ENCODE results near the gene MACROD2.

MACROD2 gene

GRCh38 chr20:15818651-15819071 lies 1823.3 kb downstream of the MACROD2 start:
- no peak for DNase-seq (ENCODE audit: low read depth)

DNA sequence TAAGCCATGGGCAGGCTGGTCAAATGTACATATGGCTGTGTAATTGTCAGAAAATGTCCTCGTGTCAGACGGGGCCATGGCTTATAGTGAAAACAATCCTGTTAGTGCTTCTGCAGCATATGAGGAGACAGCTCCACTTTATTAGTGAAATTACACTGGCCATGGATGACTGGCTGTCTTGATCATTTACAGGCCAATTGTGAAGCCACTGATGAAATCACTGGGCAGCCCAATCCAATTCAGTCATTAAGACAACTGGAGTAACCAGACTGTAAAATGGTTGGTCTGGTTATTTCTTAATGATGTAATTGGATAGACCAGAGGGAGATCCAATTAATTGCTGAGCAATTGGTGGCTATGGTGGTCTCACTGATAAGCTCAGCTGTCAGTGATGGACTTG lies 1828.4 kb downstream of the MACROD2 start:
- no peak for DNase-seq (ENCODE audit: low read depth)

DNA sequence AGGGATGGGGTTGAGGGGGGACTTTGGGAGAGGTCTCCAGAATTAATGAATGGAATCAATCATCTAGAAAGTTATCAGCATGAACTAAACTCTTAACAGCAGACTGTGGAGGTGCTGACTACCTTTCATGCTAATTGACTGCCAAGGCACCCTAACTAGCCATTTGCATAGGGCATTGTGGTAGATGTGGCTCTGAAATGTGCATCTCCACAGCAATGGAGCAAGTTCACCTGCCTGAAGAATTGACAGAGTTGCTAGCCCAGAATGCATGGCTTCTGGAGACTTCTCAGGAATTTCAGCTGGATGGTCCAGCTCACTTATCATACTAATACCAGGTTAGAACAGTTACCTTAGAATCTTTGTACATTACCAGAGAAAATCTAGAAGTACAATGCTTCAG lies 1832.3 kb downstream of the MACROD2 start:
- DNase-seq (ENCODE audit: low read depth), result no peak

DNA sequence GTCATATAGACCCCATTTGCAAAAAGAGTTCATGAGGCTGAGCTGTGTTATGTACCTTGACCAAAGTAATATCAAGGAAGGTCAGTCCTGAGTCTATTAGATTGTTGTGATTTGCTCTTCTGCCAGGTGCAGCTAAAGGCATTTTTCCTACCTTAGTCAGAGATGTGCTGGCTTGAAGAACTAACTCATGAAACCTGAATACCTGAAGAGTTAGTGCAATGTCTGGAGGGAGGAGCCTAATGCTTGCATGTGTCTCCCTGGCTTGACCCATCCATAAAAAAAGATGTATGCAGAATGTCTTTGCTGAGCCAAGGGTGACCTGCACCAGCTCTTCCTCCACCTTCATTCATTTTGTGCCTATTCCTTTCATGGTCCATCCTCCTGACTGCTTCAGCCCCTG lies 1835.9 kb downstream of the MACROD2 start:
- no peak for DNase-seq (ENCODE audit: low read depth)

GRCh38 chr20:15832512-15832911 lies 1837.2 kb downstream of the MACROD2 start:
- DNase-seq (ENCODE audit: low read depth), result no peak

DNA sequence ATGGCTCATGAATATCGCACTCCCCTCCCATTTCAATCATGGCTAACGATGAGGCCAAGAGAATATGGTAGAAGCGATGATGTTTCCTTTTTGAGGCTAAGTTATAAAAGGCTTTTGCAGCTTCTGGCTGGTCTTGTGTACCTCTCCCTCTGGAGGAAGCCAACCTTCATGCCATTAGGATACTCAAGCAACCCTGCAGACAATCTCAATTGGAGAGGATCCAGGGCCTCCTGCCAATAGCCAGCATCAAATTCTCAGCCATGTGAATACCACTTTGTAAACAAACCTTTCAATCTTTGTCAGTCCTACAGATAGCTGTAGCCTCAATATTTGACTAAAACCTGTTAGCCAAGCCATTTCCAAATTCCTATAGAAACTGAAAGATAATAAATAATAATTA lies 1839.5 kb downstream of the MACROD2 start:
- no peak for DNase-seq (ENCODE audit: low read depth)

- DNase-seq (ENCODE audit: low read depth), result no peak
Observed at GRCh38 chr20:15835811-15836210, 1840.5 kb downstream of the MACROD2 start.

DNA sequence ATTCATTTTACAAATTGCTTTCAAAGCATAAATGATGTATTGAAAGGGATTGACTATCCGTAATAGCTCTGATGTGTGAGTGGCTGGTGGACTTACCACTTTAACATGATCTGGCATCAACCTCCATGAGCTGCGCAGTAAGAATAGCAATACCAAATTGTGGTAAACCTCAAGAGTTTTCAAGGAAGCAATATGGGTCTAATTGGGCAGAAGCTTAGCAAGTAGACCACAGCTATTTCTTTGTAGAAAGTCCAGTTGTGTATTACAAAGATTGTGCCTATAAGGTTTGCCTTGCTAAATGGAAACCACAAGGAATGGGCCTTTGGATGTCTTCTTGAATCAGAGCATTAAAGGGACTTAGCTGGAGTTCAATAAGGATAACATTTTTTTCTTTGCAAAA lies 1841.3 kb downstream of the MACROD2 start:
- peak; percentile 67 for DNase-seq (ENCODE audit: low read depth)

DNA sequence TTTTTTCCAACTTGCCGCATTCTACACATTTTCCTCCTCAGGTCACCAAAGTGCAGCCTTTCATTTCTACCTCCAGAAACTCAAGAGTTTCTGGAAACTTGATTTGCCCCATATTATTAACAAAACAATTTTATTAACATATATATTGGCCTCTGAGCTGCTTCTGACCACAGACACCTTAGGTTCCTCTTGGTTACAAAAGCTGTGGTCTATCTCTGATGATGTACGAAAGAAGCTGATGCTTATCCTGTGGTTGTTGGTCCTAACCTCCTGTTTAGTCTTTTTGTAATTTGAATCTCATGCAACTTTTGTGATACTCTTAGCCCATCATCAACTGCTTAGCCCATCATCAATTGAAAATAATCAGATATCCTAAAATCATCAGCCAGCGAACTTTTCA lies 1842.2 kb downstream of the MACROD2 start:
- DNase-seq (ENCODE audit: low read depth), result no peak

DNA sequence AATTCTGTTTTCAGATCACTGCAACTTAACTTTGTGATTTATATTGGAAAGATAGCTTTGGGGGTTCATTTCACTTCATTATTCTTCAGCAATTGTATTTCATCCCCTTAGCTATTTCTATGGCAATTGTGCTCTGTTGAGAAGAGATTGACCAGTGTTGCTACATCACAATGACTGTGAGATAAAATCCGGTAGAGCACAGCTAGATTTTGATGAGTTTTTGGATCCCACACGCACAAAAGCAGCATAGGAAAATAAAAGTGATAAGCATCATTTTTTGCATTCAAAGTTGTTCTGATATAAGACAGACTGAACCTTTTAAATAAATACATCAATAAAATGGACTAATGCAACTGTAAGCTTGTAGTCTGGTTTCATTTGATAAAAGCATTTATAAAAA lies 1843.2 kb downstream of the MACROD2 start:
- no peak for DNase-seq (ENCODE audit: low read depth)

- DNase-seq (ENCODE audit: low read depth), result no peak
Observed at GRCh38 chr20:15840636-15841301, 1845.5 kb downstream of the MACROD2 start.

DNA sequence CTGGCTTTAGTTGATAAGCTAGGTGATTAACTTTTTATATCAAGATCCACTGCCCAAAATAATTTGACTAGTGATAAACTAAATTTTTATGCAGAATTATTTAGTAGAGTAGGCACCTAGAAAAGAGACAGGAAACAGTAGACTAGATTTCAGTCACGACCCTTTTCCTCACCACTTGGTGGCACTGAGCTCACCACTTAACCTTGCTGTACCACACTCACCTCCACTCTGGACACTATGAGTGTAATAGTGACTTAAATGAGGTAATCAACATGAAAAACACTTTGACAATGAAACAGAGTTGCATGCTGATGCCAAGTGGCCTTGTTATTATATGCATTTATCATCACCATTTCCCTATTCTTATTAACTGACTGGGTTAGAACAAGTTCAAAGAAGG lies 1847.6 kb downstream of the MACROD2 start:
- no peak for DNase-seq (ENCODE audit: low read depth)

DNA sequence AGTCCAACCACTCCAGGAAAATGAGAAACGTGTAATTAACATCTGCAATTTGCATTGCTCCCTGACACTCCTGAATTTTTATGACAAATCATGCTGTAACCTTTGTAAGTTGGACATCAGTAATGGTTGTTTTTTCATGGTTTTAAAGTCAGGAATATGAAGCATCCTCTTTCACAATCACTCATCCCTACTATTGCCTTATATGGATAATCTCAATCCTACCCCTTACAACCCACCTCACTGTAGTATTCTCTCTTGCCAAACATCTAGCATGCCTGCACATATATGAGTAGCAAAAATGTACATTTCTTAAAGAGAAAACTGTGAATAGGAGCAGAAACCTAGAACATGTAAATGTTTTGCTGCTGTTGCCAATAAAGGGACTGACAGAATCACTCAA lies 1848.5 kb downstream of the MACROD2 start:
- DNase-seq (ENCODE audit: low read depth), result no peak

GRCh38 chr20:15847196-15847784 lies 1852.0 kb downstream of the MACROD2 start:
- DNase-seq (ENCODE audit: low read depth), result no peak

DNA sequence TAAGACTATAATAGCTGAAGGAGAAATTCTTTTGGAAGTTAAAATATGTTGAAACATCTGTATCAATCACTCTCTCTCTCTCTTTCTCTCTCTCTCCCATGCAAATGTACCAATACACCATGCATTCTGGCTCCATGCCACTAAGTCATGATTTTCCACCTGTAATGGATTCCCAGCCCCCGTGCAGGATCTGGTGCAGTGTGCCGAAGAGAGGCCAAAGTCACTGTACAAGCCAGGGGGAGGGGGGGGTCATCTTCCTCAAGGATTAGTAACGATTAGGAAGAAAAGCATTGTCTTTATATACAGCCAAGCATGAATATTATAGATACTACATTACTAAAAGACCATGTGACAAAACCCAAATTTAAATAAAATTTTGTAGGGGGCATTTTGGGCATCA lies 1852.8 kb downstream of the MACROD2 start:
- no peak for DNase-seq (ENCODE audit: low read depth)

GRCh38 chr20:15848995-15849610 lies 1853.8 kb downstream of the MACROD2 start:
- DNase-seq (ENCODE audit: low read depth), result no peak

DNA sequence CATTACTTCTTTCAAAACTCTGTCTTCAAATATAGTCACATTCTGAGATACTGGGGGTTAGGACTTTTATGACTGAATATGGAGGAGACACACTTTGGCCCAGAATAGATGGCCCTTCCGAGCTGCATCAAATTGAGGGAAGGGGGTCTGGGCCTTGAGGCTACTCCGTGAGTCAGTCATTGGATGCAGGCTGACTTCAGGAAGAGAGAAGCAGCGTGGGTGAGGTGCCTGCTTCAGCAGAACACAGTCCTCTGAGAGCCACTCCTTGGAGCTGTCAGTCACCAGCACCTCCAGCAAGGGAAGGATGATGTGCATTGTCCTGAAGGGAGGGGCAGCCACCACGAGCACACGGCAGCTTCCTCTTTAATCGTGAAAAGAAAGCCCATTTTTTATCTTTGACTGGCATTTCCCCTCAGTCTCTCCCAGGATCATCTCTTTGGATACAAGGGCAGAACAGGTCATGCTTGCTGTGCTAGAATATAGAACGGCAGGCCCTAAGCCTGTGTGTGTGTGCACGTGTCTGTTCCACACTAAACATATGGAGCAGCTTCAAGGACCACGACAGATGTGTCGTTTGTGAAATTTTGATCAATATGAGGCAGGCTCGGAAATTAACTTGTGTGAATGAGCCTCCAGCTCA lies 1856.4 kb downstream of the MACROD2 start:
- DNase-seq (ENCODE audit: low read depth), result no peak

DNA sequence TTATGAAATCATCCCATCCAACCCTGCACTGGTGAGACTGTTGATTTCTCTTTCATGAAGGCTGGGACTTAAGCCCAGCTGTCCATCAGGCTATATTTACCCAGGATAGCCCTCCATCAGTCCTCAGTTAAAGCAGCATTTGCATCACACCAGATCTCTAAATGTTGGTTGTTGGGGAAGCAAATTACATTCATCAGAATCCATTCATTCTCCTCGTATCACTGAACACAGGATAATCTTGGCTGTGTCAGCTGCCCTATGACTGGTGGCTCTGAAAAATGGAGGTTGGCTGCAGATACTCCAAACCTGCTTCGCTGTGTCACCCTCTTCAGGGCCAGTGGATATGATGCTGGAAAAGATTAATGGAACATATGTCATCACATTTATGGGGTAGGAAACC lies 1859.6 kb downstream of the MACROD2 start:
- no peak for DNase-seq (ENCODE audit: low read depth)

DNA sequence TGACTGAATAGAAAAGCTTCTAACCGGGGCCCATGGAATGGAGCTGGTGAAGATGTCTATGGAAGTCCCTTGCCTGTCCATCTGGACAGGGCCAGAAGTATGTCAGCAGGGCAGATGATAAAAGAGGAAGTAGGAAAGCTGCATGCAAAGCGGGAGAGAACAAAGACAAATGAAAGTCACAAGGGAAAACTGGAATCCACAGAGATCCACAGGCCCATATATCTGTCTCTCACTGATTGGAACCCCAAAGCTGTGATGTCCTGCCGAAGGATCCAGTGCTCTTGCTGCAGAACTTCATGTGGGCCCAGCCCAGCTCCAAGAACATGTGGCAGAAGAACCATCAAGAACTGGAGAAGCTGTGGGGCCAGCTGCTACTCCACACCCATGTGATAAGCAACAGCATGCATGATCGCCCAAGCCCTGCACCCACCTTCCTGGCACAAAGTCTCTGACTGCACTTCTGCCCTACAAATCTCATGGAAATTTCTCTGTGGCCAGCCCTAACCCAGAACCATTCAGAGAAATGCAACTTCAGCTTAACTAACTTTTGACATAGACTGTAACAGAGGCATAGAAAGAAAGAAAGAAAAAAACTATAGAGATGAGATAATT lies 1862.0 kb downstream of the MACROD2 start:
- no peak for DNase-seq (ENCODE audit: low read depth)

DNA sequence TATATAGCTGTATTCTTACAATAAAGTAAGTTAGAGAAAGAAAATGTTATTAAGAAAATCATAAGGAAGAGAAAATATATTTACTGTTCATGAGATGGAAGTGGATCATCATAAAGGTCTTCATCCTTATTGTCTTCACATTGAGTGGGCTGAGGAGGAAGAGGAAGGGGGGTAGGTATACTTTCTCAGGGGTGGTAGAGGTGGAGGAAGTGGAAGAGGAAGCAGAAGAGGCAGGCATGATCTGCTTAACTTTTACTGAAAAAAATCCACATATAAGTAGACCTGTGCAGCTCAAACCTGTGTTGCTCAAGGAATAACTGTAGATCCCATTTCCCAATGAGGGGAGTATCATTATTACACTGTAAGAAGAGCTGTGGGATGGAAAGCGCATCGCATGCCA lies 1863.7 kb downstream of the MACROD2 start:
- no peak for DNase-seq (ENCODE audit: low read depth)

GRCh38 chr20:15860850-15861249 lies 1865.5 kb downstream of the MACROD2 start:
- DNase-seq (ENCODE audit: low read depth), result no peak

DNA sequence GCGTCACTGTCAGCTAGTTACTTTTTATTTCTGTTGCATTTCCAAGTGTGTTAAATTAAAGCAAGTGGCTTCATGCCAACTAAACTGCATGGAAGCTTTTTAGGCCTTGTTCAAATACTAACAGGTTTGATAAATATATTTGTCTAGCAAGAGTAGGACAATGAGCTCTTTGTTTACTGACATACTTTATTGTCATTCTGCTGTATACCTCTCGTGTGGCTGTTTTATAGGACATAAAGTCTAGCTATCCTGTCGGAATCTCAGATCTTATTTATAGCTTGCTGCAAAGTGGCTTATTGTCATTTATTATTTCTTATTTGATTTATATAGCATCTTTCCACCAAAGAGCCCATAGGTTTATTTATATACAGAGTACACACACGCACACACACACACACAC lies 1866.9 kb downstream of the MACROD2 start:
- no peak for DNase-seq (ENCODE audit: low read depth)

DNA sequence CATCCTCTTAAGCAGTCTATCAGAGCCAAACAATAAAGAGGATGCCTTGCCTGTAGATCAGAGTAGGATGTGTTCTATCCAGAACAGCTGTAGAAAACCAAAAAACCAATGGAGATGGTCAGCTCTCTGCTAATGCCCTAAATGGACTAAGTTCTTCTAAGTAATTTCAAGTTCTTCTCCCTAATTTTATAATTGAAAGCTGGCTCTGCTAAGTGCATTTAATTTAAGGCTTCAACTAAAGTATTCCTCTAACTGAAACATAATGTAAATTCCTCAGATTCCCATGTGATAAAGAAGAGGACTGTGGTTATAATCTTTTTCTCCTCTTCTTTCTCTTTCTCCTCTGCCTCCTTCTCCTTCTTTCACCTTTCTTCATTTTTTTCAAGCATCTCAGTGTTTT lies 1868.4 kb downstream of the MACROD2 start:
- no peak for DNase-seq (ENCODE audit: low read depth)

Measured in stromal cell of bone marrow (primary cell).